Tibial artery (tissue), 4 donors: Measurements from ENCODE around the gene ZNF292.

Experiments
- DNase-seq, 2 donors: peaks; one replicate each; pipeline ENCODE4 v3.0.0-alpha.2; 2019
- H3K27ac ChIP-seq, 2 donors: fragments of 200-600 bp; sonication (generic) in 1 of 2; 1 replicate in 1 of 2; 2 replicates in 1 of 2; pipeline ENCODE4 v1.5.1; 2018 to 2019; ENCODE audit warnings: mild to moderate bottlenecking in 1 of 2
- H3K27me3 ChIP-seq, 2 donors: fragments of 200-600 bp; sonication (generic) in 1 of 2; one replicate each; pipeline versions ENCODE4 v1.5.1 to v1.6.0; 2016 to 2019
- H3K36me3 ChIP-seq, 3 donors: fragments of 200-600 bp; sonication (generic) in 2 of 3; one replicate each; pipeline ENCODE4 v1.5.1; 2016 to 2019; ENCODE audit warnings: mild to moderate bottlenecking in 2 of 3
- H3K4me1 ChIP-seq, 4 donors: fragments of 200-600 bp; sonication (generic) in 2 of 4; 1 replicate in 3 of 4; 2 replicates in 1 of 4; pipeline ENCODE4 v1.5.1; 2016 to 2019
- H3K4me3 ChIP-seq, 2 donors: fragments of 200-600 bp; sonication (generic) in 1 of 2; 1 replicate in 1 of 2; 2 replicates in 1 of 2; pipeline ENCODE4 v1.5.1; 2018 to 2019; ENCODE audit warnings: mild to moderate bottlenecking in 2 of 2
- H3K9me3 ChIP-seq, 3 donors: fragments of 200-600 bp; sonication (generic) in 1 of 3; one replicate each; pipeline ENCODE4 v1.5.1; 2016 to 2019
- CTCF ChIP-seq, 2 experiments: fragments of 200-600 bp in 1 of 2; fragments of 450-650 bp in 1 of 2; IDR thresholded peaks; one replicate each; pipeline ENCODE4 v1.5.1; 2017 to 2019; ENCODE audit warnings: antibody characterized with exemption in 2 of 2, mild to moderate bottlenecking in 1 of 2, moderate library complexity in 1 of 2
- intact Hi-C: fragments of 100-400 bp; cut with DNase I; formaldehyde crosslinking; loops from one replicate; pipeline ENCODE4 v1.15.0; 2023; ENCODE audit warnings: low total_unique reads

Gene ZNF292

GRCh38 chr6:87164506-87164905, 9.1 kb downstream of the ZNF292 start:
- Histone ChIP-seq H3K4me1 (peaks cover 0 to 46% (median 14%) of the 10 kb centered on the region in 4 donors), H3K9me3 (no peaks in the 10 kb centered on the region), H3K27ac (no peak overlapping the region), H3K27me3 (no peaks in the 10 kb centered on the region), H3K4me3 (no peak overlapping the region), H3K36me3 (no peaks in the 10 kb centered on the region)
- TF ChIP-seq CTCF (IDR thresholded peaks at IDR 0.05), result no peak
- intact Hi-C loops, result no loop called here
- no peak for DNase-seq

- no peak for DNase-seq
- no peak overlapping the region for H3K4me3 ChIP-seq
- H3K27me3 ChIP-seq, result no peaks in the 10 kb centered on the region
- peaks cover 0 to 46% (median 14%) of the 10 kb centered on the region in 4 donors for H3K4me1 ChIP-seq
- no peak overlapping the region for H3K27ac ChIP-seq
- no peak for TF ChIP-seq CTCF (IDR thresholded peaks at IDR 0.05)
- H3K9me3 ChIP-seq, result no peaks in the 10 kb centered on the region
- intact Hi-C loops, result no loop called here
- no peaks in the 10 kb centered on the region for H3K36me3 ChIP-seq
These were observed 9.8 kb downstream of the ZNF292 start for GRCh38 chr6:87165185-87165584.

- H3K4me1 ChIP-seq, result peaks cover 0 to 69% (median 20%) of the 10 kb centered on the region in 4 donors
- no peak overlapping the region for H3K4me3 ChIP-seq
- DNase-seq, result no peak
- H3K27ac ChIP-seq, result no peak overlapping the region
- no peaks in the 10 kb centered on the region for H3K9me3 ChIP-seq
- no peaks in the 10 kb centered on the region for H3K27me3 ChIP-seq
- no peaks in the 10 kb centered on the region for H3K36me3 ChIP-seq
- TF ChIP-seq CTCF (IDR thresholded peaks at IDR 0.05), result no peak
- intact Hi-C loops, result no loop called here
These were observed 16.7 kb downstream of the ZNF292 start for GRCh38 chr6:87171938-87172633.

GRCh38 chr6:87174078-87174579, 18.8 kb downstream of the ZNF292 start:
- intact Hi-C loops, result no loop called here
- no peaks in the 10 kb centered on the region for H3K36me3 ChIP-seq
- no peak for DNase-seq
- no peak overlapping the region for H3K4me3 ChIP-seq
- H3K27ac ChIP-seq, result no peak overlapping the region
- no peak for TF ChIP-seq CTCF (IDR thresholded peaks at IDR 0.05)
- H3K9me3 ChIP-seq, result no peaks in the 10 kb centered on the region
- H3K4me1 ChIP-seq, result peaks cover 0 to 64% (median 20%) of the 10 kb centered on the region in 4 donors
- H3K27me3 ChIP-seq, result no peaks in the 10 kb centered on the region

GRCh38 chr6:87176493-87176892, 21.1 kb downstream of the ZNF292 start:
- peaks cover 0 to 12% (median 0%) of the 10 kb centered on the region in 3 donors for H3K36me3 ChIP-seq
- DNase-seq, result no peak
- intact Hi-C loops, result no loop called here
- peaks cover 0 to 42% (median 18%) of the 10 kb centered on the region in 4 donors for H3K4me1 ChIP-seq
- H3K9me3 ChIP-seq, result no peaks in the 10 kb centered on the region
- TF ChIP-seq CTCF (IDR thresholded peaks at IDR 0.05), result no peak
- H3K27ac ChIP-seq, result no peak overlapping the region
- no peaks in the 10 kb centered on the region for H3K27me3 ChIP-seq
- no peak overlapping the region for H3K4me3 ChIP-seq
